ENCODE measurements around the gene SERPINB6.

DNA sequence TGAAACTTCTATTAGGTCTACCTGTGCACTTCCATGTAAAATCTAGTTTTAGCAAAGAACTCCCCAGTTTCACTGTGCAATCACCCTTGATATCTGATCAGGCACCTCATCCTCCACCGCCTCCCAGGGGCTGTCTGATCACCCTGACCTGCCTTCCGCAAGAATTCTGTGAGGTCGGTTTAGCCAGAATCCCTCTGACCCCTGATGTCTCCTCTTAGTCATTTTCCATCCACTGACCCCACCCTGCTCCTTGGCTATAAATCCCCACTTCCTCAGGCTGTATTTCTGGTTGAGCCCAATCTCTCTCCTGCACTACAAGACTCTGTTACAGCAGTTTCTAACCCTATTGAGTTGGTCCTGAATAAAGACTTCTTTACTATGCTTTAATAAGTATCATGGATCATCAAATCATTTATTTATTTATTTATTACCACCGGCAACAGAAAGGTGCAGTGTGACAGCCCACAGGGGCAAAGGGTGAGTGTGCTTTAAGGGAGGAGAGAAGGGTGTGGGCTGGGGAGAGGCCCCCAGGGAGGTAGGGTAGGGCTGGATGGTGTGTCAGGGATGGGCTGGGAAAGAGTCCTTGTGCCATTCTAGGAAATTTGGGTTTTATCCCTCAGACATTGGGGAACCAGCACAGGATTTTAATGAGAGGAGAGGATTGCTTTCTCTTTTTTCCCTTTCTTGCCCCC lies 11.2 kb upstream of the SERPINB6 start:
- TF ChIP-seq CTCF (conservative IDR thresholded peaks at IDR 0.05) (no peak), ZFX (IDR thresholded peaks at IDR 0.05) (no peak)
